Measurements from ENCODE around the gene TWF2. TPM values are rescaled to one million over a fixed set of nuclear protein-coding genes. Genes with fewer than 3 reads are reported as not detected.

Gene TWF2
- 59.9 TPM for total RNA-seq
- 44.0 TPM for polyA plus RNA-seq (ENCODE audit: insufficient read depth, low read depth, low replicate concordance)
- long read RNA-seq, donor 1, transcript TWF2-201 (9 exons, 1,718 nt), result major isoform, 12 of 19 reads
- long read RNA-seq, donor 1, partial matches to known transcripts, result 7 of 19 reads
- long read RNA-seq, donor 1, other reads (novel, unspliced or antisense), result 0 of 19 reads
- long read RNA-seq, donor 2, transcript TWF2-201 (9 exons, 1,718 nt), result major isoform, 15 of 15 reads
- long read RNA-seq, donor 2, partial matches to known transcripts, result 0 of 15 reads
- long read RNA-seq, donor 2, other reads (novel, unspliced or antisense), result 0 of 15 reads
- long read RNA-seq, donor 3, transcript TWF2-201 (9 exons, 1,718 nt), result major isoform, 15 of 15 reads
- long read RNA-seq, donor 3, partial matches to known transcripts, result 0 of 15 reads
- long read RNA-seq, donor 3, other reads (novel, unspliced or antisense), result 0 of 15 reads
- long read RNA-seq, donor 4, transcript TWF2-201 (9 exons, 1,718 nt), result major isoform, 15 of 15 reads
- long read RNA-seq, donor 4, partial matches to known transcripts, result 0 of 15 reads
- long read RNA-seq, donor 4, other reads (novel, unspliced or antisense), result 0 of 15 reads
- long read RNA-seq, donor 5, partial matches to known transcripts, result 0 of 2 reads
- long read RNA-seq, donor 5, other reads (novel, unspliced or antisense), result 0 of 2 reads
- long read RNA-seq, donor 6, transcript TWF2-201 (9 exons, 1,718 nt), result major isoform, 10 of 11 reads
- long read RNA-seq, donor 6, partial matches to known transcripts, result 0 of 11 reads
- long read RNA-seq, donor 6, other reads (novel, unspliced or antisense), result 0 of 11 reads
- long read RNA-seq, donor 7, transcript TWF2-201 (9 exons, 1,718 nt), result major isoform, 83 of 103 reads
- long read RNA-seq, donor 7, partial matches to known transcripts, result 10 of 103 reads
- long read RNA-seq, donor 7, other reads (novel, unspliced or antisense), result 10 of 103 reads
- long read RNA-seq, donor 8, transcript TWF2-201 (9 exons, 1,718 nt), result major isoform, 15 of 22 reads
- long read RNA-seq, donor 8, partial matches to known transcripts, result 7 of 22 reads
- long read RNA-seq, donor 8, other reads (novel, unspliced or antisense), result 0 of 22 reads
- long read RNA-seq, donor 9, transcript TWF2-201 (9 exons, 1,718 nt), result major isoform, 8 of 8 reads
- long read RNA-seq, donor 9, partial matches to known transcripts, result 0 of 8 reads
- long read RNA-seq, donor 9, other reads (novel, unspliced or antisense), result 0 of 8 reads
- long read RNA-seq, donor 10, transcript TWF2-201 (9 exons, 1,718 nt), result major isoform, 11 of 17 reads
- long read RNA-seq, donor 10, partial matches to known transcripts, result 0 of 17 reads
- long read RNA-seq, donor 10, other reads (novel, unspliced or antisense), result 6 of 17 reads

DNA sequence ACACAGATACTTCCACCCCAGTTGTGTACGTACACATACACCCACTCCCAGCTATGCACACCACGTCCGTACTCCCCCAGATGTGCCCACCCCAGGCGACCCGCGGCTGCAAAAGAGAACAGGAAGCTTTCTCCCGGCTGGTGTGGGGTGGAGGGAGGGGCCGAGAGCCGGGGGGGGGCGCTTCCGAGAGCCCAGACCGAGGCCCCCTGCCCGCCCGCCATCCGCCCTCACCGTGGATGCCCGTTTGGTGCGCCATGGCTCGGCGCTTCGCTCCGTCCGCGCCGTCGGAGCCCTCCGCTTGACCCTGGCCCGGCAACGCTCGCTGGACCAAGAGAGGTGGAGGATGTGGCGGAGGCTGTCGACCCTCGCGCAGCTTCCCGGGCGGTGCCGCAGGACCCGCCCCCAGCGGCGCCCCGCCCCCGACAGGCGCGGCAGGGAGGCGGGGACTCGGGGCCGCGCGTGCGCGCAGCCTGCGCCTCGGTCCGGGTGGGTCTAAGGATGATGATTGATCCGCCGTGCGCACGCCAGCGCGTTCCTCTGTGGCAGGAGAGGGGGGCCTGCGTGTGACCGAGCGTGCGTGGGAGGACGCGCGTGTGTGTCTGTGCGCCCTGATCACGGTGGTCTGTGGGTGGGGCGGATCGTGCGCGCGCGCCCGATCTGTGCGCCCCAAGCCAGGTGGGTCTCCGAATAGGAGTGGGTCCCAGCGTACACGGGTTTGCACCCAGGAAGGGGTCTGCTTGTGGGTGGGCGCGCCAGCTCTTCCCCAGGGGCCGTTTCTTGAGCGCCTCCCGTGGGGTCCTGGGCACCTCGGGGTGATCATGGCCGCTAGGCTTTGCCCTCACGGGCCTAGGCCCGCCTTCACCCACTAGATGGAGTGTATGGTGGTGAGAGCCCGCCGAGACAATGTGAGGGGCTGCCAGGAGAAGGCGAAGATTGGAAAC is at the start of gene TWF2:
TWF2 (minus strand) TSS at position 398 of the 941 bp plus-strand sequence; CDS start at position 256, 142 bp downstream.
- Histone ChIP-seq H3K27ac (ENCODE audit: low read depth in 2 of 2, low read length in 2 of 2) (peak within 1 kb of the TSS; percentile 87 to 89), H3K4me3 (ENCODE audit: low read length in 3 of 3) (peak within 1 kb of the TSS; percentile 93 to 97 (median 96)), H3K27me3 (ENCODE audit: control insufficient read depth, insufficient read depth, low read length) (no peaks in the 10 kb centered on the region), H3K4me1 (ENCODE audit: control insufficient read depth in 2 of 3, insufficient read depth in 2 of 3, low read depth in 1 of 3, low read length in 3 of 3) (peaks cover 3 to 30% (median 13%) of the 10 kb centered on the region in 3 donors), H3K9ac (ENCODE audit: low read length in 3 of 3) (peak within 1 kb of the TSS; percentile 54 to 89 (median 78)), H3K36me3 (ENCODE audit: control insufficient read depth in 2 of 3, insufficient read depth in 3 of 3, low read length in 3 of 3) (no peaks in the 10 kb centered on the region), H3K9me3 (ENCODE audit: control insufficient read depth in 2 of 3, insufficient read depth in 1 of 3, low read length in 3 of 3) (no peaks in the 10 kb centered on the region)
- TF ChIP-seq, protein P1, sequence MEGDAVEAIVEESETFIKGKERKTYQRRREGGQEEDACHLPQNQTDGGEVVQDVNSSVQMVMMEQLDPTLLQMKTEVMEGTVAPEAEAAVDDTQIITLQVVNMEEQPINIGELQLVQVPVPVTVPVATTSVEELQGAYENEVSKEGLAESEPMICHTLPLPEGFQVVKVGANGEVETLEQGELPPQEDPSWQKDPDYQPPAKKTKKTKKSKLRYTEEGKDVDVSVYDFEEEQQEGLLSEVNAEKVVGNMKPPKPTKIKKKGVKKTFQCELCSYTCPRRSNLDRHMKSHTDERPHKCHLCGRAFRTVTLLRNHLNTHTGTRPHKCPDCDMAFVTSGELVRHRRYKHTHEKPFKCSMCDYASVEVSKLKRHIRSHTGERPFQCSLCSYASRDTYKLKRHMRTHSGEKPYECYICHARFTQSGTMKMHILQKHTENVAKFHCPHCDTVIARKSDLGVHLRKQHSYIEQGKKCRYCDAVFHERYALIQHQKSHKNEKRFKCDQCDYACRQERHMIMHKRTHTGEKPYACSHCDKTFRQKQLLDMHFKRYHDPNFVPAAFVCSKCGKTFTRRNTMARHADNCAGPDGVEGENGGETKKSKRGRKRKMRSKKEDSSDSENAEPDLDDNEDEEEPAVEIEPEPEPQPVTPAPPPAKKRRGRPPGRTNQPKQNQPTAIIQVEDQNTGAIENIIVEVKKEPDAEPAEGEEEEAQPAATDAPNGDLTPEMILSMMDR (IDR thresholded peaks at IDR 0.05; ENCODE audit: borderline replicate concordance, extremely low read depth, insufficient read depth), result peak; percentile 27
- DNase-seq, result peak; percentile 83 to 94 (median 91)
- intact Hi-C loops (cut with DNase I), result no loop called here
- FAIRE-seq, result no peak

DNA sequence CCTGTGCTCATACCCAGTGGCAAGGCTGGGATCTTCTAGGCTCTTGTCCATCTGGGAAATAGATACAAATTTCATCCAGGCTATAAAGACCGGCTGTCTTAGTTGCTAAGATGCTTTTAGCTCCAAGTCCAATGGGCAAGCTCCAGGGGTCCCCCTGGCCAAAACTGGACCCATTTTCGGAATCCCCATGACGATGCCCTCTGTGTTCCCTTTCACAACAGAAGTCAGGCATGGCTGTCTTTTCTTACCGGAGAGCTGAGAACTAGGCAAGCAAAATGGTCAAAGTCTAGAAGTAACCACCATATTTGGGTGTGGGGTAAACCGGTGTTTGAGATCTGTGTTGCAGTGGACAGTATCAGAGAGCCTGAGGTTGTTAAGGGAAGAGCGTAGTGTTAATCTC is 49.7 kb upstream of the TWF2 start:
- H3K27me3 ChIP-seq (ENCODE audit: control insufficient read depth, insufficient read depth, low read length), result no peaks in the 10 kb centered on the region
- H3K4me3 ChIP-seq (ENCODE audit: low read length in 3 of 3), result peak overlapping the region in 2 of 3 donors; percentile 4 to 96
- H3K36me3 ChIP-seq (ENCODE audit: control insufficient read depth in 2 of 3, insufficient read depth in 3 of 3, low read length in 3 of 3), result peaks cover 0 to 15% (median 8%) of the 10 kb centered on the region in 3 donors
- intact Hi-C loops (cut with DNase I), result no loop called here
- peak overlapping the region; percentile 48 to 52 for H3K27ac ChIP-seq (ENCODE audit: low read depth in 2 of 2, low read length in 2 of 2)
- TF ChIP-seq, protein P1 (IDR thresholded peaks at IDR 0.05; ENCODE audit: borderline replicate concordance, extremely low read depth, insufficient read depth), result no peak
- FAIRE-seq (no peak), DNase-seq (peak in 1 of 5 donors; percentile 31)
- no peaks in the 10 kb centered on the region for H3K9me3 ChIP-seq (ENCODE audit: control insufficient read depth in 2 of 3, insufficient read depth in 1 of 3, low read length in 3 of 3)
- peak overlapping the region in 1 of 3 donors; percentile 9 for H3K9ac ChIP-seq (ENCODE audit: low read length in 3 of 3)
- peaks cover 6 to 36% (median 17%) of the 10 kb centered on the region in 3 donors for H3K4me1 ChIP-seq (ENCODE audit: control insufficient read depth in 2 of 3, insufficient read depth in 2 of 3, low read depth in 1 of 3, low read length in 3 of 3)
